ENCODE data around the gene VDAC1.

DNA sequence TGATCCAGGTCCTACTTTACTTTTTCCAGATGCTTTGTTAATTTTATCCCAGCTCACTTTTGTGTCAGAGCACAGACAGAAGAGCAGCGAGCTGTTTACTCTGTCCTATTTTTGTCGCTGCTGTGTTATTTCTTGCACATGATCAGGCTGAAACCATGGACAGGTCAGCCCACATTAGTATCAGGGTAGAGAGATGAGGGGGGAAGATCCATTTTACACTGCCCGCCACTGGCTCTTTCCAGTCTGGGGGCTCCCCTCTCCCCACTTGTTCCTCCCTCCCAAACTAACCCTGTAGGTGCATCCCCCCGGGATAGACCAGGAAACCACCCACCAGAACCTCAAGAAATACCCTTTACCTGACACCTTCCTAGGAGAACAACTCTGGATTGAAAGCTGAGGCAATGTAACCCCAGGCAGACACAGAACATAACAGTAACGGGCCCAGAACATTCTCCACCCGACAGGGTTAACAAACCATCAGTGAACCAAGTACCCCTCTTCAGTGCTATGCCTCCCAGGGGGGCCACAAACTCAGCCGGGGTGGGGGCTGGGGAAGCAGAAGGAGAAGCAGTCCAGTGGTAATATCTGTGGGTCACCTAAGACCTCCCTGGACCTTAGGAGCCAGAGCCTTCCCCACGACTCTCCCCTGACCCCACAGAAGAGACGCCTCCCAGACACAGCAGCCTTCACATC, 10.3 kb downstream of the VDAC1 start:
- TF ChIP-seq CTCF (conservative IDR thresholded peaks at IDR 0.05 in 1 of 2, IDR thresholded peaks at IDR 0.05 in 1 of 2; ENCODE audit: low read depth in 1 of 2, low read length in 2 of 2) (no peak), EZH2 (IDR thresholded peaks at IDR 0.05; ENCODE audit: low read length, missing control alignments) (no peak)

All from fibroblast of lung (primary cell).